Astrocyte (in vitro differentiated cells and primary cell): ENCODE results near the gene PXK. TPM values are rescaled to one million over a fixed set of nuclear protein-coding genes. Genes with fewer than 3 reads are reported as not detected.

Source experiments
- DNase-seq: peaks from one replicate; pipeline ENCODE4 v3.0.0-alpha.2; 2010; ENCODE audit warnings: low read depth
- FAIRE-seq: peaks from 2 replicates; lab custom pipeline; 2011; peaks lifted over from hg19 to GRCh38; lab: Jason Lieb, UNC
- H2AFZ ChIP-seq: 2 replicates; pipeline ENCODE4 v1.6.0; 2012; ENCODE audit warnings: low read depth, low read length, inconsistent platforms
- H3K27ac ChIP-seq: 2 replicates; pipeline ENCODE4 v1.5.1; 2011; ENCODE audit warnings: low read depth, low read length, inconsistent platforms
- H3K27me3 ChIP-seq: 2 replicates; pipeline ENCODE4 v1.6.0; 2011; ENCODE audit warnings: low read length, inconsistent platforms; ENCODE audit not compliant: insufficient read depth
- H3K36me3 ChIP-seq: 2 replicates; pipeline ENCODE4 v1.5.1; 2011; ENCODE audit warnings: low read length, inconsistent platforms; ENCODE audit not compliant: insufficient read depth
- H3K4me1 ChIP-seq: 2 replicates; pipeline ENCODE4 v1.5.1; 2011; ENCODE audit warnings: low read length, inconsistent platforms; ENCODE audit not compliant: insufficient read depth
- H3K4me2 ChIP-seq: 2 replicates; pipeline ENCODE4 v1.6.0; 2012; ENCODE audit warnings: low read length, inconsistent platforms
- H3K4me3 ChIP-seq: 2 replicates; pipeline ENCODE4 v1.5.1; 2011; ENCODE audit warnings: low read depth, mild to moderate bottlenecking, low read length, inconsistent platforms; ENCODE audit not compliant: insufficient read depth
- H3K79me2 ChIP-seq: 2 replicates; pipeline ENCODE4 v1.6.0; 2012; ENCODE audit warnings: mild to moderate bottlenecking, low read length, inconsistent platforms; ENCODE audit not compliant: insufficient read depth
- H3K9ac ChIP-seq: 2 replicates; pipeline ENCODE4 v1.6.0; 2012; ENCODE audit warnings: mild to moderate bottlenecking, low read length, inconsistent platforms
- H3K9me3 ChIP-seq: 2 replicates; pipeline ENCODE4 v1.5.1; 2012; ENCODE audit warnings: low read depth, mild to moderate bottlenecking, low read length, inconsistent platforms; ENCODE audit not compliant: insufficient read depth
- H4K20me1 ChIP-seq: 2 replicates; pipeline ENCODE4 v1.6.0; 2012; ENCODE audit warnings: low read length, inconsistent platforms; ENCODE audit not compliant: insufficient read depth
- H3K27ac Mint-ChIP-seq: one replicate; pipeline ENCODE4 v1.8.0; 2021; ENCODE audit warnings: mild to moderate bottlenecking, mixed read lengths; ENCODE audit not compliant: unreplicated experiment
- H3K27me3 Mint-ChIP-seq: one replicate; pipeline ENCODE4 v1.8.0; 2021; ENCODE audit warnings: low read depth, mixed read lengths; ENCODE audit not compliant: unreplicated experiment
- H3K36me3 Mint-ChIP-seq: one replicate; pipeline ENCODE4 v1.8.0; 2021; ENCODE audit warnings: low read depth, mixed read lengths; ENCODE audit not compliant: unreplicated experiment
- H3K4me1 Mint-ChIP-seq: one replicate; pipeline ENCODE4 v1.8.0; 2021; ENCODE audit warnings: low read depth, mixed read lengths; ENCODE audit not compliant: unreplicated experiment
- H3K4me3 Mint-ChIP-seq: one replicate; pipeline ENCODE4 v1.8.0; 2021; ENCODE audit warnings: mild to moderate bottlenecking, moderate library complexity, mixed read lengths; ENCODE audit not compliant: unreplicated experiment
- H3K9me3 Mint-ChIP-seq: one replicate; pipeline ENCODE4 v1.8.0; 2021; ENCODE audit warnings: mild to moderate bottlenecking, mixed read lengths; ENCODE audit not compliant: unreplicated experiment
- EZH2 ChIP-seq: IDR thresholded peaks from 2 replicates; pipeline ENCODE4 v1.6.1; 2012; ENCODE audit warnings: mild to moderate bottlenecking, low read length, inconsistent platforms; ENCODE audit not compliant: insufficient read depth
- total RNA-seq: library from RNA; stranded (reverse); gene quantifications from 2 replicates; pipeline ENCODE4 v1.2.1, GENCODE V29; 2021
- TF ChIP-seq, protein P1 (sequence below): IDR thresholded peaks from 2 replicates; pipeline ENCODE4 v1.5.1; 2011; ENCODE audit warnings: low read depth, mild to moderate bottlenecking, inconsistent platforms, low read length, moderate library complexity; ENCODE audit not compliant: insufficient read depth

The PXK gene
- total RNA-seq, 1 donor from 2014 or later, result 10.5 TPM

DNA sequence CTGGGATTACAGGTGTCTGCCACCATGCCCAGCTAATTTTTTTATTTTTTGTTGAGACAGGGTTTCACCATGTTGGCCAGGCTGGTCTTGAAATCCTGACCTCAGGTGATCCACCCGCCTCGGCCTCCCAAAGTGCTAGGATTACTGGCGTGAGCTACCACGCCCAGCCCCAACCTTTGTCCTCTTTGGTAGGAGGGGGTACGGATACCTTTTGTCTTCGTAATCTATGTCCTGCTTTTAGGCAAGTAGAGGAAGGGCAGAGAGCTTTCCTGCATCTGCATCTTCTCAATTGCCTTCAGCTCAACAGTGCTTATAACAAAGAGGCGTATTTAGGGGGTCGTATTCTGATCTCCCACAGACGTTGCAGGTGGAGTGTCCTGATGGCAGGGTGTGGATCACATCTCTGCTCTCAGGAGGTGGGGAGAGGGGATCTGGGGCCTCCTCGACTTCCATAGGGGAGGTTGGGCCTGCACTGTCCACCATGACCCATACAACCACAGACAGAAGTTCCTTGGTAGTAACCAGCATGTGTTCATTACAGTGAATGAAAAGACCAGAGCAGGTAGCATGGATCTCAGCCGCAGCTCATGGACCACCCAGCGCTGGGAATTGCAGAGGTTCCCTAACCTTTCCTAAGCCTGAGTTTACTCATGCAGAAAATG lies 137.8 kb downstream of the PXK start:
- H3K9me3 Mint-ChIP-seq, result no peaks in the 10 kb centered on the region
- peak overlapping the region; percentile 75 for H3K27ac Mint-ChIP-seq
- H3K4me3 Mint-ChIP-seq, result no peak overlapping the region
- H3K4me1 Mint-ChIP-seq, result peaks cover 21% of the 10 kb centered on the region
- FAIRE-seq, result no peak
- Histone ChIP-seq H3K9ac (peak overlapping the region; percentile 11), H3K79me2 (no peaks in the 10 kb centered on the region), H2AFZ (peak overlapping the region; percentile 31), H3K4me1 (peaks cover 18% of the 10 kb centered on the region), H4K20me1 (no peaks in the 10 kb centered on the region), H3K27me3 (no peaks in the 10 kb centered on the region), H3K4me2 (peak overlapping the region; percentile 67), H3K9me3 (no peaks in the 10 kb centered on the region), H3K4me3 (peak overlapping the region; percentile 18), H3K36me3 (no peaks in the 10 kb centered on the region), H3K27ac (peak overlapping the region; percentile 40)
- no peak for TF ChIP-seq EZH2
- TF ChIP-seq, protein P1, sequence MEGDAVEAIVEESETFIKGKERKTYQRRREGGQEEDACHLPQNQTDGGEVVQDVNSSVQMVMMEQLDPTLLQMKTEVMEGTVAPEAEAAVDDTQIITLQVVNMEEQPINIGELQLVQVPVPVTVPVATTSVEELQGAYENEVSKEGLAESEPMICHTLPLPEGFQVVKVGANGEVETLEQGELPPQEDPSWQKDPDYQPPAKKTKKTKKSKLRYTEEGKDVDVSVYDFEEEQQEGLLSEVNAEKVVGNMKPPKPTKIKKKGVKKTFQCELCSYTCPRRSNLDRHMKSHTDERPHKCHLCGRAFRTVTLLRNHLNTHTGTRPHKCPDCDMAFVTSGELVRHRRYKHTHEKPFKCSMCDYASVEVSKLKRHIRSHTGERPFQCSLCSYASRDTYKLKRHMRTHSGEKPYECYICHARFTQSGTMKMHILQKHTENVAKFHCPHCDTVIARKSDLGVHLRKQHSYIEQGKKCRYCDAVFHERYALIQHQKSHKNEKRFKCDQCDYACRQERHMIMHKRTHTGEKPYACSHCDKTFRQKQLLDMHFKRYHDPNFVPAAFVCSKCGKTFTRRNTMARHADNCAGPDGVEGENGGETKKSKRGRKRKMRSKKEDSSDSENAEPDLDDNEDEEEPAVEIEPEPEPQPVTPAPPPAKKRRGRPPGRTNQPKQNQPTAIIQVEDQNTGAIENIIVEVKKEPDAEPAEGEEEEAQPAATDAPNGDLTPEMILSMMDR, result no peak
- no peak for DNase-seq
- H3K36me3 Mint-ChIP-seq, result no peaks in the 10 kb centered on the region
- peaks cover 6% of the 10 kb centered on the region for H3K27me3 Mint-ChIP-seq

GRCh38 chr3:58471025-58471887 lies 138.6 kb downstream of the PXK start:
- H2AFZ ChIP-seq, result peak overlapping the region; percentile 31
- Mint-ChIP-seq H3K9me3 (no peaks in the 10 kb centered on the region), H3K36me3 (no peaks in the 10 kb centered on the region), H3K4me1 (peaks cover 21% of the 10 kb centered on the region), H3K27ac (peak overlapping the region; percentile 75), H3K4me3 (peak overlapping the region; percentile 13), H3K27me3 (peaks cover 6% of the 10 kb centered on the region)
- H3K27ac ChIP-seq, result peak overlapping the region; percentile 40
- H3K4me2 ChIP-seq, result peak overlapping the region; percentile 67
- no peaks in the 10 kb centered on the region for H3K36me3 ChIP-seq
- H3K4me3 ChIP-seq, result peak overlapping the region; percentile 18
- peaks cover 18% of the 10 kb centered on the region for H3K4me1 ChIP-seq
- no peaks in the 10 kb centered on the region for H3K27me3 ChIP-seq
- no peaks in the 10 kb centered on the region for H3K79me2 ChIP-seq
- H3K9me3 ChIP-seq, result no peaks in the 10 kb centered on the region
- FAIRE-seq, result peak; percentile 78
- H4K20me1 ChIP-seq, result no peaks in the 10 kb centered on the region
- no peak for TF ChIP-seq EZH2
- TF ChIP-seq, protein P1, result no peak
- peak; percentile 94 for DNase-seq
- H3K9ac ChIP-seq, result peak overlapping the region; percentile 11

DNA sequence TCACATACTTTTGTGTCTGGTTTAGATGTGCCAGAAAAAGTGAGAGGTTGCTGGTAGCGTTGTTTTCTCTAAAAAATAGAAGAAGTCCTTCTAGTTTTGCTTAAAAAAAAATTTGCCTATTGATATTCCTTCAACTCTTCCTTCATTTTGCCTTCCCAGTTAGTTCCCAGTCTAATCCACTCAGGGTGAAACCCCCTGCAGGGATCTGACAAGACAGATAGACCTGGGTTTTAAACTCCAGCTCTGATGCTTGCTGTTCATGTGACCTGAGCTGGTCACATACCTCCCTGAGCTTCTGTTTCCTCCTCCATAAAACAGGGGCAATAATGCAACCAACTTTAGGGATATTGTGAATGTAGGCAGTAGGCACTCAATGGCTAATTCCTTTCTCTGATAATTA lies 140.6 kb downstream of the PXK start:
- H3K4me1 Mint-ChIP-seq, result peaks cover 21% of the 10 kb centered on the region
- Histone ChIP-seq H2AFZ (no peak overlapping the region), H3K4me3 (no peak overlapping the region), H4K20me1 (no peaks in the 10 kb centered on the region), H3K4me2 (no peak overlapping the region), H3K9me3 (no peaks in the 10 kb centered on the region), H3K4me1 (peaks cover 18% of the 10 kb centered on the region), H3K27me3 (no peaks in the 10 kb centered on the region), H3K36me3 (no peaks in the 10 kb centered on the region), H3K27ac (no peak overlapping the region), H3K9ac (no peak overlapping the region), H3K79me2 (no peaks in the 10 kb centered on the region)
- DNase-seq, result no peak
- H3K27ac Mint-ChIP-seq, result no peak overlapping the region
- no peak for FAIRE-seq
- no peaks in the 10 kb centered on the region for H3K9me3 Mint-ChIP-seq
- H3K4me3 Mint-ChIP-seq, result no peak overlapping the region
- peaks cover 6% of the 10 kb centered on the region for H3K27me3 Mint-ChIP-seq
- TF ChIP-seq, protein P1, result no peak
- TF ChIP-seq EZH2, result no peak
- H3K36me3 Mint-ChIP-seq, result no peaks in the 10 kb centered on the region
